Activated CD8-positive, alpha-beta memory T cell treated with anti-CD3 and anti-CD28 coated beads, Interleukin-2, amount 50 U/mL, for 4 hours (primary cell): ENCODE measurements around the gene GLS.
"Not testable (repeated sequence)": the region's sequence is repeated elsewhere in the genome, so short reads cannot be mapped to it uniquely, and the experiment has no call there.

Experiments used
- DNase-seq: peaks from one replicate; pipeline ENCODE4 v3.0.0-alpha.2; 2020

GLS gene

GRCh38 chr2:190973726-190974628 lies 93.4 kb downstream of the GLS start:
- DNase-seq, result no peak

GRCh38 chr2:190974629-190975361 lies 94.2 kb downstream of the GLS start:
- DNase-seq, result no peak

GRCh38 chr2:190976521-190976920 lies 95.9 kb downstream of the GLS start:
- no peak for DNase-seq

GRCh38 chr2:190977505-190977904 lies 96.9 kb downstream of the GLS start:
- no peak for DNase-seq

GRCh38 chr2:190978389-190979053 lies 97.9 kb downstream of the GLS start:
- DNase-seq, result no peak

DNA sequence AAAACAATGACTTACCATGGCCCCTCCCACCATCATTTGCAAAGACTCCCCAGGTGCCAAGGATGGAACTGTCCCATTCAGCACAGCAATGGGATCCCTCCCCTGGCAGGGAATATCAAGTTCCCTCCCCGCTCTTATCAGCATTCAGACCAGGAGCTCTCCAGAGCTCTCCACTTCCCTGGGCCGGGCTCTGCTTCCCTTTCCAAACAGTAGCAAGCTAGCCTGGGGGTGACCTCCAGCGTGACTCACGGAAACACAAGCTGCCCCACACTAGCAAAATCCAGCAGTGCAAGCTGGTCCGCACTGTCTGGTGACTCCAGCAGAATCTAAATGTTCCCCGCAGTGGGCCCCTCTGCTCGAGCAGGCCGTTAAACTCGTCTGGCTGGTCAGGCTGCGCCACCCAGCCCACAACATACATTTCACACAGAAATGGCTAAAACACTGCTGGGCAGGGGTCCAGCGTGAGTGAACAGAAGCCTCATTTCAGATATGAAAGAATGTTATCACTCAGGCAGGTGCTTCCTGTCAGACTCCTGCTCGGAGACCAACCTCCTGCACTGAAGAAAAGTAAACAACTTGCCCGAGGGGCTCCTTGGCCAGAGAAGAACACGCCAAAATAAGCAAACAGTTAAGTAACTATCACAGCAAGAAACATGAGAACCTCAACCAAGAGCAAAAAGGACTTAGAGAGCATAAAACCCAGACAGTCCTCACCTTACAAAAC lies 99.4 kb downstream of the GLS start:
- DNase-seq, result no peak

GRCh38 chr2:190980630-190981209 lies 100.1 kb downstream of the GLS start:
- no peak for DNase-seq

DNA sequence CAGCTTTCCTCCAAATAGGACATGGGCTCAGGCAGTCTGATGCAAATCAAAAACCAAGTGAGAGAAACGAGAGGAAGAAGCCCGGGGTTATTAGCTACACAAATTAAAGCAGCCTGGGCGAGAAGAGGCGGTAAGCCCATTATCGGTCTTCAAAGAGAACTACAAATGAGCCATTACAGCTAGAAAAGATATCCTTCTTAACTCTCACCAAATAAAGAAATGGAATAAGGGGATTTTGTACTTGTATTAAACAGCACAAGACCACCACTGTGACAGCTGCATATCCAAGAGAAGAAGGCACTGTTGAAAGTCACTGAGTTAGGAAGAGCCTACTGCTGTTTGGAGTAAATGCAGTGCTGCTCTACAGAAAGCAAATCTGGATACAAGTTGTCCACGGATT lies 100.7 kb downstream of the GLS start:
- DNase-seq, result no peak

GRCh38 chr2:190981733-190982132 lies 101.1 kb downstream of the GLS start:
- DNase-seq, result no peak

DNA sequence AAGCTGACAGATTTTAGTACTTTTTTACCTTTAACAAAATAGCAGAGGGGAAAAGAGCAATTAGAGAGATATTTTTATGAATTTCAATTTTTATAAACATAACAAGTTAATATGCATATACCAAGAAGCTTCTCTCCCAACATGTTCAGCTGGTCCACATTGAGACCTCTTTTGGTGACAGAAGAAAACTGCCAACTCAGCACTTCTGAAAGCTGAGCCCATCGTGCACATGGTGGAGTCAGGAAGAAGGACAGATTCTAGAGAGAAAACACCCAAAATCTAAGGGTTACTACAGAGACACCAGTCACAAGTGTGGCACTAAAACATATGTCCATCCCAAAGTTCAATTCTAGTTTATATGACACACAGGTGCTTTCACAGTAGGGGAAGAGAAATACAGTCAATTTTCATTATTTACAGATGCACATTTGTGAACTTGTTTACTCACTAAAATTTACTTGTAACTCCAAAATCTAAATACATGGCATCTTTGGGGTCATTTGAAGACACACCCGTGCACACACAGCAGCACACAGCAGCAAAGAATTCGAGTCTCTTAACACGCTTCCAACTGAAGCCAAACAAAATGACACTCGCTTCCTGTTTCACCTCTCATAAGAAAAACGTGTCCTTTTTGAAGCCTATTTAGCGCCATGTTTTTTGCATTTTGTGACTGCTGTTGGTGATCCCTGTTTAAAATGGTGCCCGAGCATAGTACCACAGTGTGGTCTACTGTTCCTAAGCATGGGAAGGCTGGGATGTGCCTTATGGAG lies 101.8 kb downstream of the GLS start:
- no peak for DNase-seq

DNA sequence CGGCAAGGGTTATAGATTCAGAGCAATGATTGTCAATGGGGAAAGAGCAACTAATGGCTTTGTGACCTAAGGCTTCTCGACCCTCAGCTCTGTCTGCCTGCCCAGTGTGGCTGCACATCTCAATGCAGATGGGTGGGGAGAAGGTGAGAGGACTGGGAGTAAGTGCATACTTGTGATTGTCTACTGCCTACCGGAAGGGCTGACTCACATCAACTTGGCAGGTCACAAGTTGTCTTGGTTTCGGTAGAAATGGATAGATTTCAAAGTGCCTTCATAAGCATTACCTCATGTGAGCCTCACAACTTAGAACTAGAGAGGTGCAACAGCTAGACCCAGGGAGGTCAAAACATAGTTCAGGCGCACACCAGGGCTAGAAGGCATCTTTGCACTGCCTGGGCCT lies 104.0 kb downstream of the GLS start:
- no peak for DNase-seq

GRCh38 chr2:190986221-190986953 lies 105.8 kb downstream of the GLS start:
- DNase-seq, result no peak

DNA sequence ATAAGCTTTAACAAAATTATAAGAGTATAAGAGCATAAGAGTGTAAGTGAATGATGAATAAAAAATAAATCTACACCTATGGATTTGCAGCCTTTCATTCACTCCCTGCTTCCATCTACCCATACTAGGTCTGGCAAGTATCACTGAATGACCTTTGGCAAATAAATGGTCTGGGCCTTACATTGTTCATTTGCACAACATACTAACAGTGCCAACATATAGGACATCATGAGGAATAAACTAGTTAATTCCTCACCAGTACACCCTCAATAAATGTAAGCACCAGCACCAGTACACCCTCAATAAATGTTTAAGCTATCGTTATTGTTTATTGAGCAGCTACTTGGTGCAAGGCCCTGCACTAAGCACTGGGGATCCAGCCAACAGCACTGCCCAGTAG lies 106.5 kb downstream of the GLS start:
- DNase-seq, result no peak

DNA sequence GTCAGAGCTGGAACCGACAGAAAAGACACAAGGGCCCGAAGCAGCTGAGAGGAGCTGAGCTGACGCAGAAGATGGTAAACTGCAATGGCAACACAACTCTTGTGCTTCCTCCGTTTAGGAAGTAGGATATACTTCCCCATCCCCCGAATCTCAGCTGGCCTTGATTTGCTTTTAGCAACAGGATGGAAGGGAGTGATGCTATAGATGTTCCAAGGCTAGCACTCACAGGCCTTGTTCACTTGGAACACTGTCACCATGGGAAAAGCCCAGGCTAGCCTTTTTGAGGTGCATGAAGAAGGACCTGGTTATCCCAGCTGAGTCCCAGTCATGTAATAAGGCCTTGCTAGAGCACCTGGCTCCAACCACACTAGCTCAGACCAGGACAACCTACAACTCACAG lies 107.3 kb downstream of the GLS start:
- DNase-seq, result no peak

- DNase-seq, result no peak
These were observed 108.3 kb downstream of the GLS start for GRCh38 chr2:190988910-190989309.

DNA sequence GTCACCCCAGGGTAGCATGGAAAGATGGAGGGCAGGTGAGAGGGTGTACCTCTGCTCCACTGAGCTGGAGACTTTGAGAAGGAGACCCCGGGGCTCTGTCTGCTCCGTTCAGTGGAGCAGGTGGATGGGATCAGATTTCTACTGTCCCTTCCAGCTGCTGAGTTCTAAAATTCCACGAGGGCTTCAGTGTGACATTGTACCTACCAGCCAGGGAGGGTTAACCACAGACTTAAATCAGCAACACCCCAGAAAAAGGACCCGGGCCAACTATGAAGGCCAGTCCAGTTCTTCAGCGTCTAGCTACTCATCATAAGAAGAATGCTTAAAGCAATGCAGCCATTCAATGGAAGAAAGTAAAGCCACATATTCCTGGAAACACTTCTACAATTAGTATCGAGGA lies 109.5 kb downstream of the GLS start:
- no peak for DNase-seq

DNA sequence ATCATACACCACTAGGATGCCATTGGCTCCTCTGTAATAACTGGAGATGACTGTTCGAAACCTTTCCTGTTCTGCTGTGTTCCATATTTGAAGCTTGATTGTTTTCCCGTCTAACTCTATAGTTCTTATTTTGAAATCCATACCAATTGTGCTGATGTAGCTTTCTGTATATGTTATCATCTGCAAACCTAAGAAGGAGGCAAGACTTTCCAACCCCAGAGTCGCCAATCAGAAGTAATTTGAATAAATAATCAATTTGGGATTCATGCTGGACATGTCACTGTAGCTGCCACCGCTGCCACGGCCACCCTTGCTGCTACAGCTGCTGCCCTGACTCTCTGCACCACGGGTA lies 112.6 kb downstream of the GLS start:
- no peak for DNase-seq

DNA sequence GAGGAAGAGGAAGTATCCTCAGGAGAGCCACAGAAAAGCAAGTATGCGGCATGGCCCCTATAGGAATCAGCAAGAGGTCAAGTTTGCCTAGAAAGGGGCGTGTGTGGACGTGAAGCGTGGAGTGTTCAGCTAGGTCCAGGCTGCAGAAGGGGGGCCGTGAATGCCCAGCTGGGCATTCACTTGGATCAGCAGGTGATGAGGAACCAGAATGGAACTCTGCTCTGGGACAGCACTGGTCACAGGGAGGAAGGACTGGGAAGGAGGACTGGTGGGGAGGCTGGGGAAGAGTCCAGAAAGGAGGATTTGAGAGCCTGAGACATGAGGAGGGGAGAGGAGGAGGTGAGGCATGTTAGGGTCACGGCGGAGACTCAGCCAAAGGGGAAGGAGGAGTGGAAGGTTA lies 113.5 kb downstream of the GLS start:
- no peak for DNase-seq

- DNase-seq, result not testable (repeated sequence)
These were observed 114.7 kb downstream of the GLS start for GRCh38 chr2:190995315-190995714.

GRCh38 chr2:190996338-190996946 lies 115.8 kb downstream of the GLS start:
- no peak for DNase-seq

DNA sequence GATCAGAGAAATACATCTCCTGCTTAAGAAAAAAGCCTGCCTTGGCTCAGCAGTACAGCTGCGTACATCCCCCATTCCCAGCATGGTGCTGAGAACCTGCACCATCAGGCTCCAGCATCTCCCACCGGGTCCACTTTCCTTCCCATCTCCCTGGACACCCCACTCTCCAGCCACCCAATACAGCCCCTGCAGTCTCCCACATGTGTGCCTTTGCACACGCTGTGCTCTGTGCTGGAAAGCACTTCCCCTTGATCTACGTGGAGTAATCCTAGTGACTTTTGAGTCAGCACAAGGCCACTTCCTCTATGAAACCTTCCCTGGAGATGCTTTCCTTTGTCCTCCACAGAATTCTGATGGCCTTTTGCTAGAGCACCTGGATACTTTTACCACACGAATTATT lies 116.3 kb downstream of the GLS start:
- DNase-seq, result no peak
